ENCODE results near the gene COL26A1.
A peak's percentile ranks its signal among the peaks of the same experiment; 100 is the strongest.

COL26A1 gene

GRCh38 chr7:101381549-101382111 is 19.0 kb downstream of the COL26A1 start:
- H3K9me3 Mint-ChIP-seq: no peaks in the 10 kb centered on the region
- peaks cover 3 to 5% of the 10 kb centered on the region in 2 donors for H3K4me1 Mint-ChIP-seq
- DNase-seq (no peak), ATAC-seq (replicated peaks) (no peak)
- H3K36me3 Mint-ChIP-seq: no peaks in the 10 kb centered on the region
- H3K4me3 Mint-ChIP-seq: no peak overlapping the region
- H3K27me3 Mint-ChIP-seq: peaks cover 0 to under 1% of the 10 kb centered on the region in 2 donors
- H3K27ac Mint-ChIP-seq: no peak overlapping the region

- H3K9me3 Mint-ChIP-seq: no peaks in the 10 kb centered on the region
- peaks cover 8 to 11% of the 10 kb centered on the region in 2 donors for H3K4me1 Mint-ChIP-seq
Measured at GRCh38 chr7:101382937-101383336, 20.3 kb downstream of the COL26A1 start.

GRCh38 chr7:101386177-101386557 is 23.5 kb downstream of the COL26A1 start:
- Mint-ChIP-seq H3K9me3 (no peaks in the 10 kb centered on the region), H3K4me1 (peaks cover 16 to 33% of the 10 kb centered on the region in 2 donors), H3K4me3 (no peak overlapping the region), H3K27me3 (peaks cover 0 to 11% of the 10 kb centered on the region in 2 donors), H3K36me3 (no peaks in the 10 kb centered on the region), H3K27ac (no peak overlapping the region)
- ATAC-seq (replicated peaks) (peak in 1 of 2 donors; percentile 26), DNase-seq (no peak)

More at GRCh38 chr7:101382937-101383336, 20.3 kb downstream of the COL26A1 start:
- no peak overlapping the region for H3K27ac Mint-ChIP-seq
- ATAC-seq (replicated peaks): no peak
- peaks cover 0 to 6% of the 10 kb centered on the region in 2 donors for H3K27me3 Mint-ChIP-seq
- no peaks in the 10 kb centered on the region for H3K36me3 Mint-ChIP-seq
- no peak overlapping the region for H3K4me3 Mint-ChIP-seq
- DNase-seq: no peak

GRCh38 chr7:101386558-101387231 is 24.0 kb downstream of the COL26A1 start:
- peak overlapping the region; percentile 34 to 69 for H3K4me3 Mint-ChIP-seq
- peaks cover 18 to 38% of the 10 kb centered on the region in 2 donors for H3K4me1 Mint-ChIP-seq
- H3K36me3 Mint-ChIP-seq: no peaks in the 10 kb centered on the region
- H3K27ac Mint-ChIP-seq: peak overlapping the region; percentile 67
- H3K9me3 Mint-ChIP-seq: no peaks in the 10 kb centered on the region
- H3K27me3 Mint-ChIP-seq: peaks cover 0 to 11% of the 10 kb centered on the region in 2 donors
- DNase-seq: no peak
- no peak for ATAC-seq (replicated peaks)

GRCh38 chr7:101390901-101391301 is 28.2 kb downstream of the COL26A1 start:
- H3K4me1 Mint-ChIP-seq: peaks cover 26 to 54% of the 10 kb centered on the region in 2 donors
- peaks cover 0 to 11% of the 10 kb centered on the region in 2 donors for H3K27me3 Mint-ChIP-seq
- no peaks in the 10 kb centered on the region for H3K9me3 Mint-ChIP-seq
- peak; percentile 99 for ATAC-seq (replicated peaks)
- peak overlapping the region; percentile 41 to 49 for H3K4me3 Mint-ChIP-seq
- peak overlapping the region; percentile 57 for H3K27ac Mint-ChIP-seq
- no peaks in the 10 kb centered on the region for H3K36me3 Mint-ChIP-seq
- DNase-seq: peak; percentile 77

- Mint-ChIP-seq H3K4me3 (peak overlapping the region in 1 of 2 donors; percentile 67), H3K27ac (peak overlapping the region; percentile 90), H3K4me1 (peaks cover 19 to 46% of the 10 kb centered on the region in 2 donors), H3K36me3 (no peaks in the 10 kb centered on the region), H3K9me3 (no peaks in the 10 kb centered on the region), H3K27me3 (peaks cover 0 to 7% of the 10 kb centered on the region in 2 donors)
- no peak for ATAC-seq (replicated peaks)
- DNase-seq: no peak
Measured at GRCh38 chr7:101391991-101392390, 29.3 kb downstream of the COL26A1 start.

- no peaks in the 10 kb centered on the region for H3K36me3 Mint-ChIP-seq
- DNase-seq (no peak), ATAC-seq (replicated peaks) (no peak)
- no peak overlapping the region for H3K27ac Mint-ChIP-seq
- H3K4me1 Mint-ChIP-seq: peaks cover 15 to 39% of the 10 kb centered on the region in 2 donors
- no peaks in the 10 kb centered on the region for H3K9me3 Mint-ChIP-seq
- no peak overlapping the region for H3K4me3 Mint-ChIP-seq
- H3K27me3 Mint-ChIP-seq: peaks cover 10 to 14% of the 10 kb centered on the region in 2 donors
Measured at GRCh38 chr7:101393865-101394264, 31.2 kb downstream of the COL26A1 start.

GRCh38 chr7:101395376-101395775 is 32.7 kb downstream of the COL26A1 start:
- H3K27me3 Mint-ChIP-seq: peaks cover 19 to 23% of the 10 kb centered on the region in 2 donors
- ATAC-seq (replicated peaks) (no peak), DNase-seq (no peak)
- H3K27ac Mint-ChIP-seq: no peak overlapping the region
- no peak overlapping the region for H3K4me3 Mint-ChIP-seq
- H3K36me3 Mint-ChIP-seq: peaks cover 0 to 2% of the 10 kb centered on the region in 2 donors
- H3K9me3 Mint-ChIP-seq: no peaks in the 10 kb centered on the region
- peaks cover 15 to 30% of the 10 kb centered on the region in 2 donors for H3K4me1 Mint-ChIP-seq

- Mint-ChIP-seq H3K9me3 (no peaks in the 10 kb centered on the region), H3K27ac (no peak overlapping the region), H3K27me3 (peaks cover 36 to 42% of the 10 kb centered on the region in 2 donors), H3K4me3 (no peak overlapping the region), H3K4me1 (peaks cover 6 to 11% of the 10 kb centered on the region in 2 donors), H3K36me3 (peaks cover 0 to 2% of the 10 kb centered on the region in 2 donors)
- no peak for ATAC-seq (replicated peaks)
- DNase-seq: no peak
Measured at GRCh38 chr7:101397243-101397642, 34.6 kb downstream of the COL26A1 start.

- H3K27ac Mint-ChIP-seq: no peak overlapping the region
- H3K4me3 Mint-ChIP-seq: no peak overlapping the region
- H3K9me3 Mint-ChIP-seq: no peaks in the 10 kb centered on the region
- peak; percentile 33 to 55 for ATAC-seq (replicated peaks)
- peaks cover 42 to 48% of the 10 kb centered on the region in 2 donors for H3K27me3 Mint-ChIP-seq
- peaks cover 6% of the 10 kb centered on the region in 2 donors for H3K4me1 Mint-ChIP-seq
- H3K36me3 Mint-ChIP-seq: peaks cover 0 to 2% of the 10 kb centered on the region in 2 donors
- no peak for DNase-seq
Measured at GRCh38 chr7:101397770-101398324, 35.2 kb downstream of the COL26A1 start.

GRCh38 chr7:101398396-101399289 is 36.0 kb downstream of the COL26A1 start:
- Mint-ChIP-seq H3K27ac (no peak overlapping the region), H3K36me3 (peaks cover 0 to 2% of the 10 kb centered on the region in 2 donors), H3K9me3 (no peaks in the 10 kb centered on the region), H3K27me3 (peaks cover 44 to 53% of the 10 kb centered on the region in 2 donors), H3K4me3 (no peak overlapping the region), H3K4me1 (peaks cover 0 to 4% of the 10 kb centered on the region in 2 donors)
- DNase-seq (no peak), ATAC-seq (replicated peaks) (no peak)

GRCh38 chr7:101399759-101400158 is 37.1 kb downstream of the COL26A1 start:
- H3K27me3 Mint-ChIP-seq: peaks cover 44 to 57% of the 10 kb centered on the region in 2 donors
- no peak for ATAC-seq (replicated peaks)
- peaks cover 0 to 2% of the 10 kb centered on the region in 2 donors for H3K36me3 Mint-ChIP-seq
- peaks cover 0 to 4% of the 10 kb centered on the region in 2 donors for H3K4me1 Mint-ChIP-seq
- no peak overlapping the region for H3K27ac Mint-ChIP-seq
- DNase-seq: no peak
- H3K9me3 Mint-ChIP-seq: no peaks in the 10 kb centered on the region
- H3K4me3 Mint-ChIP-seq: no peak overlapping the region

GRCh38 chr7:101400751-101401150 is 38.1 kb downstream of the COL26A1 start:
- Mint-ChIP-seq H3K4me3 (no peak overlapping the region), H3K4me1 (peaks cover 0 to 4% of the 10 kb centered on the region in 2 donors), H3K27ac (no peak overlapping the region), H3K36me3 (peaks cover 0 to 2% of the 10 kb centered on the region in 2 donors), H3K27me3 (peaks cover 48 to 64% of the 10 kb centered on the region in 2 donors), H3K9me3 (no peaks in the 10 kb centered on the region)
- ATAC-seq (replicated peaks) (no peak), DNase-seq (no peak)
